Measurements from ENCODE around the gene NKTR.

DNA sequence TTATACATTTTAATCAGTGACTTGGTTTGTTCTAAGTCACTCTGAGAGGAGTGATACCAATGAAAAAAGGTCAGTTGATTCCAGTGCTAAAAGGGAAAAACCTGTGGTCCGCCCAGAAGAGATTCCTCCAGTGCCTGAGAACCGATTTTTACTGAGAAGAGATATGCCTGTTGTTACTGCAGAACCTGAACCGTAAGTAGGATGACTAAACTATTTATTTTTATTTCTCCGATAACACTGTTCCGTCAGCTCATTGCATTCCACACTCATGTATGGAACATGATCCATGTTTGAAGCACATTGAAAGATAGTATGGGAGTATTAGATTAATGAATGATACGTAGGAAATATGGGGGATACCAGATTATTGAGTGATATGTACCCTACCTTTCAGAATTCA lies 33.1 kb downstream of the NKTR start:
- TF ChIP-seq, protein P1, sequence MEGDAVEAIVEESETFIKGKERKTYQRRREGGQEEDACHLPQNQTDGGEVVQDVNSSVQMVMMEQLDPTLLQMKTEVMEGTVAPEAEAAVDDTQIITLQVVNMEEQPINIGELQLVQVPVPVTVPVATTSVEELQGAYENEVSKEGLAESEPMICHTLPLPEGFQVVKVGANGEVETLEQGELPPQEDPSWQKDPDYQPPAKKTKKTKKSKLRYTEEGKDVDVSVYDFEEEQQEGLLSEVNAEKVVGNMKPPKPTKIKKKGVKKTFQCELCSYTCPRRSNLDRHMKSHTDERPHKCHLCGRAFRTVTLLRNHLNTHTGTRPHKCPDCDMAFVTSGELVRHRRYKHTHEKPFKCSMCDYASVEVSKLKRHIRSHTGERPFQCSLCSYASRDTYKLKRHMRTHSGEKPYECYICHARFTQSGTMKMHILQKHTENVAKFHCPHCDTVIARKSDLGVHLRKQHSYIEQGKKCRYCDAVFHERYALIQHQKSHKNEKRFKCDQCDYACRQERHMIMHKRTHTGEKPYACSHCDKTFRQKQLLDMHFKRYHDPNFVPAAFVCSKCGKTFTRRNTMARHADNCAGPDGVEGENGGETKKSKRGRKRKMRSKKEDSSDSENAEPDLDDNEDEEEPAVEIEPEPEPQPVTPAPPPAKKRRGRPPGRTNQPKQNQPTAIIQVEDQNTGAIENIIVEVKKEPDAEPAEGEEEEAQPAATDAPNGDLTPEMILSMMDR (IDR thresholded peaks at IDR 0.05), result no peak
- TF ChIP-seq, protein P2, sequence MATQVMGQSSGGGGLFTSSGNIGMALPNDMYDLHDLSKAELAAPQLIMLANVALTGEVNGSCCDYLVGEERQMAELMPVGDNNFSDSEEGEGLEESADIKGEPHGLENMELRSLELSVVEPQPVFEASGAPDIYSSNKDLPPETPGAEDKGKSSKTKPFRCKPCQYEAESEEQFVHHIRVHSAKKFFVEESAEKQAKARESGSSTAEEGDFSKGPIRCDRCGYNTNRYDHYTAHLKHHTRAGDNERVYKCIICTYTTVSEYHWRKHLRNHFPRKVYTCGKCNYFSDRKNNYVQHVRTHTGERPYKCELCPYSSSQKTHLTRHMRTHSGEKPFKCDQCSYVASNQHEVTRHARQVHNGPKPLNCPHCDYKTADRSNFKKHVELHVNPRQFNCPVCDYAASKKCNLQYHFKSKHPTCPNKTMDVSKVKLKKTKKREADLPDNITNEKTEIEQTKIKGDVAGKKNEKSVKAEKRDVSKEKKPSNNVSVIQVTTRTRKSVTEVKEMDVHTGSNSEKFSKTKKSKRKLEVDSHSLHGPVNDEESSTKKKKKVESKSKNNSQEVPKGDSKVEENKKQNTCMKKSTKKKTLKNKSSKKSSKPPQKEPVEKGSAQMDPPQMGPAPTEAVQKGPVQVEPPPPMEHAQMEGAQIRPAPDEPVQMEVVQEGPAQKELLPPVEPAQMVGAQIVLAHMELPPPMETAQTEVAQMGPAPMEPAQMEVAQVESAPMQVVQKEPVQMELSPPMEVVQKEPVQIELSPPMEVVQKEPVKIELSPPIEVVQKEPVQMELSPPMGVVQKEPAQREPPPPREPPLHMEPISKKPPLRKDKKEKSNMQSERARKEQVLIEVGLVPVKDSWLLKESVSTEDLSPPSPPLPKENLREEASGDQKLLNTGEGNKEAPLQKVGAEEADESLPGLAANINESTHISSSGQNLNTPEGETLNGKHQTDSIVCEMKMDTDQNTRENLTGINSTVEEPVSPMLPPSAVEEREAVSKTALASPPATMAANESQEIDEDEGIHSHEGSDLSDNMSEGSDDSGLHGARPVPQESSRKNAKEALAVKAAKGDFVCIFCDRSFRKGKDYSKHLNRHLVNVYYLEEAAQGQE (IDR thresholded peaks at IDR 0.05; ENCODE audit: insufficient read depth in 1 of 2, low read depth in 2 of 2, low read length in 1 of 2), result no peak
- TF ChIP-seq POLR2AphosphoS5 (IDR thresholded peaks at IDR 0.05; ENCODE audit: low read depth, low read length), result no peak

Data from Panc1 (cell line).